Measurements from ENCODE around the gene DENND4A. TPM values are rescaled to one million over a fixed set of nuclear protein-coding genes. Genes with fewer than 3 reads are reported as not detected.
"Not testable (repeated sequence)": the region's sequence is repeated elsewhere in the genome, so short reads cannot be mapped to it uniquely, and the experiment has no call there.

DENND4A gene
- total RNA-seq, 3 donors from 2014 or later (not counting 1 experiment from before 2014, with no cell fraction given): 65.8 to 84.6 (median 66.1) TPM

DNA sequence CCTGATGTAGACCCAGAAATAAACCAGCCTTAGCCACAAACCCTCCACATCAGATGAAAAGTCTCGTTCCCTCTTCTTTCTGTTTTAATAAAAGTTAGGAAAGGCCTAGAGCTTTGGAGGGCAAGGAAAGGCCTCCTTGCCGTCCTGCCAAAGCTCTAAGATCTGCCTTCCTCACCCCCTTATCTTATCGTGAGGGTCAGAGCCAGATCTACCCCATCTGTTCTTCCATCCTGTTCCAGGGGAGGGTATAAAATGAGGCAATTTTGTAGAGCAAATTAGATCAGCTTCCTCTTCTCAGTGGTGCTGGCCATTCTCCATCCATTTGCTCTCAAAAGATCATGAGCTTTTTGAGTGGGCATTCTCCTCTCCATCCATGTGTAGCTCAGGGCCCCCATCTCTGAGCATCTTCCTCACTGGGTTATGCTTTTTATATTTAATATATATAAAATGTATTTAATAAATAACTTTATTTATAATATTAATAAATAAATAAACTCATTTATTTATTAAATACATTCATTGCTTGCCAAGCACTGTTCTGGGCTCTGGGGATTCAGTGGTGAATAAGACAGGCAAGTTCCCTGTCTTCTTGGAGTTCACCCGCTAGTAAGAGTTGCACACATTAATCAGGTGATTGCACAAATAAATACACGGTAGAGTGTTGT is 172.3 kb downstream of the DENND4A start:
- no peaks in the 10 kb centered on the region for H3K36me3 Mint-ChIP-seq
- intact Hi-C loops (cut with micrococcal nuclease): no loop called here

GRCh38 chr15:65618560-65619109 is 173.5 kb downstream of the DENND4A start:
- Histone ChIP-seq H3K9me3 (ENCODE audit: control insufficient read depth, insufficient read depth, low read length) (no peaks in the 10 kb centered on the region), H3K4me1 (ENCODE audit: control insufficient read depth, insufficient read depth, low read length) (no peaks in the 10 kb centered on the region), H3K27me3 (ENCODE audit: control insufficient read depth, insufficient read depth, low read length) (no peaks in the 10 kb centered on the region), H3K4me3 (ENCODE audit: low read length) (no peak overlapping the region), H3K27ac (ENCODE audit: low read length) (no peak overlapping the region), H3K36me3 (ENCODE audit: control insufficient read depth, insufficient read depth, low read length) (no peaks in the 10 kb centered on the region)
- intact Hi-C loops (cut with micrococcal nuclease): no loop called here
- no peaks in the 10 kb centered on the region for H3K36me3 Mint-ChIP-seq
- no peak overlapping the region for H3K27ac Mint-ChIP-seq
- no peaks in the 10 kb centered on the region for H3K9me3 Mint-ChIP-seq
- ATAC-seq (no peak), DNase-seq (no peak)
- WGBS (ENCODE audit: insufficient coverage): 74% methylated on average over 5 of the region's 5 CpGs
- TF ChIP-seq CTCF (IDR thresholded peaks at IDR 0.05): no peak
- H3K4me1 Mint-ChIP-seq: peaks cover 0 to 4% of the 10 kb centered on the region in 2 donors
- no peak overlapping the region for H3K4me3 Mint-ChIP-seq
- H3K27me3 Mint-ChIP-seq (ENCODE audit: low read depth in 2 of 2): no peaks in the 10 kb centered on the region

More for the DNA sequence above, 172.3 kb downstream of the DENND4A start:
- 90% methylated on average over 2 of the region's 5 CpGs for WGBS (ENCODE audit: insufficient coverage)
- no peaks in the 10 kb centered on the region for H3K4me1 Mint-ChIP-seq
- TF ChIP-seq CTCF (IDR thresholded peaks at IDR 0.05): no peak
- H3K4me3 ChIP-seq (ENCODE audit: low read length): no peak overlapping the region
- H3K27ac Mint-ChIP-seq: no peak overlapping the region
- DNase-seq (no peak), ATAC-seq (peak in 1 of 3 donors; percentile 64)
- H3K4me3 Mint-ChIP-seq: no peak overlapping the region
- H3K36me3 ChIP-seq (ENCODE audit: control insufficient read depth, insufficient read depth, low read length): no peaks in the 10 kb centered on the region
- H3K9me3 ChIP-seq (ENCODE audit: control insufficient read depth, insufficient read depth, low read length): no peaks in the 10 kb centered on the region
- H3K4me1 ChIP-seq (ENCODE audit: control insufficient read depth, insufficient read depth, low read length): no peaks in the 10 kb centered on the region
- H3K9me3 Mint-ChIP-seq: no peaks in the 10 kb centered on the region
- no peaks in the 10 kb centered on the region for H3K27me3 Mint-ChIP-seq (ENCODE audit: low read depth in 2 of 2)
- H3K27ac ChIP-seq (ENCODE audit: low read length): no peak overlapping the region
- no peaks in the 10 kb centered on the region for H3K27me3 ChIP-seq (ENCODE audit: control insufficient read depth, insufficient read depth, low read length)

DNA sequence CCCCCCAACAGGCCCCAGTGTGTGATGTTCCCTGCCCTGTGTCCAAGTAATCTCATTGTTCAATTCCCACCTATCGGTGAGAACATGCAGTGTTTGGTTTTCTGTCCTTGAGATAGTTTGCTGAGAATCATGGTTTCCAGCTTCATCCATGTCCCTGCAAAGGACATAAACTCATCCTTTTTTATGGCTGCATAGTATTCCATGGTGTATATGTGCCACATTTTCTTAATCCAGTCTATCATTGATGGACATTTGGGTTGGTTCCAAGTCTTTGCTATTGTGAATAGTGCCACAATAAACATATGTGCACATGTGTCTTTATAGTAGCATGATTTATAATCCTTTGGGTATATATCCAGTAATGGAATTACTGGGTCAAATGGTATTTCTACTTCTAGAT is 176.2 kb downstream of the DENND4A start:
- H3K4me3 Mint-ChIP-seq; H3K36me3 ChIP-seq (ENCODE audit: control insufficient read depth, insufficient read depth, low read length); DNase-seq; H3K27me3 ChIP-seq (ENCODE audit: control insufficient read depth, insufficient read depth, low read length); H3K27ac ChIP-seq (ENCODE audit: low read length); ATAC-seq; H3K9me3 ChIP-seq (ENCODE audit: control insufficient read depth, insufficient read depth, low read length); H3K27me3 Mint-ChIP-seq (ENCODE audit: low read depth in 2 of 2); H3K27ac Mint-ChIP-seq; intact Hi-C loops (cut with micrococcal nuclease); H3K4me3 ChIP-seq (ENCODE audit: low read length); H3K36me3 Mint-ChIP-seq; H3K9me3 Mint-ChIP-seq: not testable (repeated sequence)
- peaks cover 12% of the 10 kb centered on the region for H3K4me1 ChIP-seq (ENCODE audit: control insufficient read depth, insufficient read depth, low read length)
- WGBS (ENCODE audit: insufficient coverage): no CpG with 5 or more reads among the region's 1 CpG
- peaks cover 16 to 22% of the 10 kb centered on the region in 2 donors for H3K4me1 Mint-ChIP-seq

DNA sequence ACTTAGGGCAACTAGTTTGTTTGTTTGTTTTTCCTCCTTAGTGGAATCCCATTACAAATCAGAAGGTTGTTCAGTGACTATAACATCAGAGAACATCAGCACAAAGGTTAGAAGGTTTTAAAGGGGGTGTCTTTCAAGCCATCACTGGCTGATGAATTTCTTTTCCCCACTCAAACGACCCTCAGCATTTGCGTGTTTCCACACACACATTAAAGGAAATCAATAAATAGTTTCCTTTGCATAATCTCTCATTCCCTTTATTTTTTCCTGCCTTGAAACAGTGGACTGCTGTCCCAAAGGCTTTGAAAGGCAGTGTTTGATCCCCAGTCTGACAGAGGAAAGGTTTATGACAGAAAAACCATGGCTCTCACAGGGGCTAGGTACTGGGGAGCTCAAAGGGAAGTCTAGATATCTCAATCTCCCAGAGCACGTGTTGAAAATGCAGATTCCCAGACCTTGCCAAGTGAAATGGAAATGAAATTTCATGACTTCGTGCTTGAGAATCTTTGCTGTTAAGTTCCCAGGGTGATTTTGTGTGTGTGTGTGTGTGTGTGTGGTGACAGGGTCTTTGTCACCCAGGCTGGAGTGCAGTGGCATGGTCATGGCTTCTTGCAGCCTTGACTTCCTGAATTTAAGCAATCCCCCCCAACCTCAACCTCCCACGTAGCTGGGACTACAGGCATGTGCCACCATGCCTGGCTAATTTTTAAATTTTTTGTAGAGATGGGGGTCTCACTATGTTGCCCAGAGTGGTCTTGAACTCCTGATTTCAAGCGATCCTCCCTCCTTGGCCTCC is 178.9 kb downstream of the DENND4A start:
- peak overlapping the region; percentile 97 for H3K27ac Mint-ChIP-seq
- peak overlapping the region; percentile 93 for H3K27ac ChIP-seq (ENCODE audit: low read length)
- H3K4me3 ChIP-seq (ENCODE audit: low read length): no peak overlapping the region
- H3K4me3 Mint-ChIP-seq: no peak overlapping the region
- H3K27me3 ChIP-seq (ENCODE audit: control insufficient read depth, insufficient read depth, low read length): no peaks in the 10 kb centered on the region
- H3K27me3 Mint-ChIP-seq (ENCODE audit: low read depth in 2 of 2): no peaks in the 10 kb centered on the region
- TF ChIP-seq CTCF (IDR thresholded peaks at IDR 0.05): no peak
- no peaks in the 10 kb centered on the region for H3K36me3 ChIP-seq (ENCODE audit: control insufficient read depth, insufficient read depth, low read length)
- intact Hi-C loops (cut with micrococcal nuclease): no loop called here
- WGBS (ENCODE audit: insufficient coverage): 94% methylated on average over 5 of the region's 6 CpGs
- ATAC-seq: no peak
- H3K4me1 Mint-ChIP-seq: peaks cover 22 to 34% of the 10 kb centered on the region in 2 donors
- no peaks in the 10 kb centered on the region for H3K9me3 Mint-ChIP-seq
- no peak for DNase-seq
- no peaks in the 10 kb centered on the region for H3K36me3 Mint-ChIP-seq
- H3K4me1 ChIP-seq (ENCODE audit: control insufficient read depth, insufficient read depth, low read length): peaks cover 24% of the 10 kb centered on the region
- no peaks in the 10 kb centered on the region for H3K9me3 ChIP-seq (ENCODE audit: control insufficient read depth, insufficient read depth, low read length)
